ENCODE data around the gene SLC12A7. TPM values are rescaled to one million over a fixed set of nuclear protein-coding genes. Genes with fewer than 3 reads are reported as not detected.

The SLC12A7 gene
- total and polyA plus RNA-seq, 9 of the 15 experiments (the other 6 are each of a cell fraction or from before 2014, with no cell fraction given), result 0.01 to 3.1 (median 0.56) TPM

DNA sequence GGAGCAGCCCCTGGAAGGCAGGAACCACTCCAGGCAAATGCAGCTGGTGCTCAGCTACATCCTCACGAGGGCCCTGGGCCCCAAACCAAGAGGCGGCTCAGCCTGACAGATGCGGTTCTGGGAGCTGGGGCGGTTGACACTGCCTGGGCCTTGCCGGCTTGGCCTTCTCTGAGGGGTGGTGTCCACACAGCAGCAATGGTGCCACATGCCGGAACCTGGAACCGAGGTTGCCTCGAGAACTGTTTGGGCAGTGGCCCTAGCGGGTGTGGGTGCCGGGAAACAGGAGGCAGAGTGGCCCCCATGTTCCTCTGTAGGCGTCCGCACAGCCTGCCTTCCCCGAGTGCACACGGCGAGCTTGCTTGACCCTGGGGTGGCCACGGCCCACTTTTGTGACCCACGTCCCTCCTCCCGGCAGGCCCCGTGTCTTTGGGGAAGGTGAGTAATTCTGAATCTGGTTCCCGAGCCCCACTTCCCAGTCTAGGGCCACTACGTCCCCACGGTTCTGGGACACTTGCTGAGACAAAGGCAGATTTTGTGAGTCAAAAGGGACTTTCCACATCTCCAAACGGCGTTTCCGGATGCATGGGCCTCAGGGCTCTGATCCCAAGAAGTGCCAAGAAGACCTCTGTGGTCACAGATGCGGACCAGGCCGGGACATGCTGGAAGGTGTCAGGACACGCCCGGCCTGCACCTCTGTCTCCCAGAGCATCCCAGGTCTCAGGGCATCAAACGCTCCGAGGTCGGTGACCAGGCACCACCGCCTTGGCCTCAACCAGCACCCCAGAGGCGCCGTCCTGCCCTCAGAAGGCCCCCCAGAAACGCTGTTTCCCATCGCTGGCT lies 27.7 kb upstream of the SLC12A7 start (continued):
- TF ChIP-seq, protein P1, sequence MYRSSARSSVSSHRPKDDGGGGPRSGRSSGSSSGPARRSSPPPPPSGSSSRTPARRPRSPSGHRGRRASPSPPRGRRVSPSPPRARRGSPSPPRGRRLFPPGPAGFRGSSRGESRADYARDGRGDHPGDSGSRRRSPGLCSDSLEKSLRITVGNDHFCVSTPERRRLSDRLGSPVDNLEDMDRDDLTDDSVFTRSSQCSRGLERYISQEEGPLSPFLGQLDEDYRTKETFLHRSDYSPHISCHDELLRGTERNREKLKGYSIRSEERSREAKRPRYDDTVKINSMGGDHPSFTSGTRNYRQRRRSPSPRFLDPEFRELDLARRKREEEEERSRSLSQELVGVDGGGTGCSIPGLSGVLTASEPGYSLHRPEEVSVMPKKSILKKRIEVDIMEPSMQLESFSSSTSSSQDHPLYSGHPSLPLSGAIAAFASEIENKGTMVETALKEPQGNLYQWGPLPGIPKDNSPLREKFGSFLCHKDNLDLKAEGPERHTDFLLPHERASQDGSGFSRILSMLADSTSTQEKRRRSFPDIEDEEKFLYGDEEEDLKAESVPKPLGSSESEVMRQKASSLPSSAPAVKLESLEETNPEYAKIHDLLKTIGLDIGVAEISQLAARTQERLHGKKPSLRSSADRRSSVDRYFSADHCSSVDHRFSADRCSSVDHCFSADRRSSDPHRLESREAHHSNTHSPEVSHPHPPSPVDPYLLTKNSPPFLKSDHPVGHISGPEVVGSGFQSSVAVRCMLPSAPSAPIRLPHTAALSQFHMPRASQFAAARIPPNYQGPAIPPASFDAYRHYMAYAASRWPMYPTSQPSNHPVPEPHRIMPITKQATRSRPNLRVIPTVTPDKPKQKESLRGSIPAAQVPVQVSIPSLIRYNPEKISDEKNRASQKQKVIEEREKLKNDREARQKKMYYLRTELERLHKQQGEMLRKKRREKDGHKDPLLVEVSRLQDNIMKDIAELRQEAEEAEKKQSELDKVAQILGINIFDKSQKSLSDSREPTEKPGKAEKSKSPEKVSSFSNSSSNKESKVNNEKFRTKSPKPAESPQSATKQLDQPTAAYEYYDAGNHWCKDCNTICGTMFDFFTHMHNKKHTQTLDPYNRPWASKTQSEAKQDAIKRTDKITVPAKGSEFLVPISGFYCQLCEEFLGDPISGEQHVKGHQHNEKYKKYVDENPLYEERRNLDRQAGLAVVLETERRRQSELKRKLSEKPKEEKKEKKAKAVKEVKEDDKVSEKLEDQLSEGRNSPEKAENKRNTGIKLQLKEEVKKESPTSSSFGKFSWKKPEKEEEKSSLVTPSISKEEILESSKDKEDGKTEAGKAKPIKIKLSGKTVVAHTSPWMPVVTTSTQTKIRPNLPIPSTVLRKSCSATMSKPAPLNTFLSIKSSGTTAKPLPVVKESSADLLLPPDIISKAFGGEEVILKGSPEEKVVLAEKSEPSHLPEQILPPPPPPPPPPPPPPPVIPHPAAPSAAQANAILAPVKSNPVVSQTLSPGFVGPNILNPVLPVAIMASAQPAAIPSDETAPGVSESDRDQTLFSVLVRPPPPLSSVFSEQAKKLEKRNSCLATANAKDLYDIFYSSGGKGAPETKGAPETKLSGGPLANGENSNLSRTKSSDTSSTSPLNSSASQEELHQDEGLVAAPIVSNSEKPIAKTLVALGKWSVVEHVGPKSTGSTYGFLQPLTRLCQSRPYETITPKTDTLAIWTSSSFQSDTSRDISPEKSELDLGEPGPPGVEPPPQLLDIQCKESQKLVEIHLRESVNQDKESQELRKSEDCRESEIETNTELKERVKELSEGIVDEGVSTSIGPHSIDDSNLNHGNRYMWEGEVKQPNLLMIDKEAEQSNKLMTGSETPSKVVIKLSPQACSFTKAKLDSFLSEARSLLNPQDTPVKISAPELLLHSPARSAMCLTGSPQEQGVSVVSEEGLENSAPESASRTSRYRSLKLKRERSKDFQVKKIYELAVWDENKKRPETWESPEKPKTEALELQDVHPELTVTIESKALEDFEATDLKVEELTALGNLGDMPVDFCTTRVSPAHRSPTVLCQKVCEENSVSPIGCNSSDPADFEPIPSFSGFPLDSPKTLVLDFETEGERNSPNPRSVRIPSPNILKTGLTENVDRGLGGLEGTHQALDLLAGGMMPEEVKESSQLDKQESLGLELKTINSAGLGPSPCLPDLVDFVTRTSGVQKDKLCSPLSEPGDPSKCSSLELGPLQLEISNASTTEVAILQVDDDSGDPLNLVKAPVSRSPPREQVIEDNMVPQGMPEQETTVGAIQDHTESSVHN (IDR thresholded peaks at IDR 0.05; ENCODE audit: borderline replicate concordance in 1 of 2, low read depth in 1 of 2), result no peak
- TF ChIP-seq HDAC6 (IDR thresholded peaks at IDR 0.05; ENCODE audit: low read depth, low read length), result no peak
- no peak for TF ChIP-seq ZBTB8A (IDR thresholded peaks at IDR 0.05; ENCODE audit: partially characterized antibody)

All from K562 (cell line).